Regular cardiac myocyte (primary cell): ENCODE results near the gene ISCA2. TPM values are rescaled to one million over a fixed set of nuclear protein-coding genes. Genes with fewer than 3 reads are reported as not detected.

Experiments
- total RNA-seq: library from RNA; depleted of rRNA; stranded (reverse); fragments of >200 nt; gene quantifications from 2 replicates; pipeline ENCODE4 v1.2.3, GENCODE V29; 2014

Gene ISCA2
- 18.6 and 22.3 TPM in 2 replicates for total RNA-seq

GRCh38 chr14:74493343-74494261 lies at the start of gene ISCA2:
Gene ISCA2, plus strand, starts transcription at chr14:74493765. Its CDS starts 10 bp downstream, at chr14:74493775.

GRCh38 chr14:74492776-74493342 lies 706 bp upstream of the ISCA2 start, which contains the start of gene NPC2:
Gene NPC2, minus strand, starts transcription at chr14:74493305. Its CDS starts 31 bp downstream, at chr14:74493274.

Other genes with a start within 250 kb of the ISCA2 start
- gene ABCD4, start 190.8 kb upstream of the ISCA2 start, total RNA-seq, result 27.6 and 29.9 TPM in 2 replicates
- gene VRTN, start 145.3 kb upstream of the ISCA2 start, total RNA-seq, result not detected in 2 replicates
- gene SYNDIG1L, start 67.6 kb upstream of the ISCA2 start, total RNA-seq, result under 0.01 TPM in 1 of 2 replicates, not detected in the other
- 76.1 and 254 TPM in 2 replicates for gene NPC2, start 460 bp upstream of the ISCA2 start, total RNA-seq
- 156 and 186 TPM in 2 replicates for gene LTBP2, start 118.5 kb downstream of the ISCA2 start, total RNA-seq
- gene AREL1, start 219.3 kb downstream of the ISCA2 start, total RNA-seq, result 21.7 and 32.8 TPM in 2 replicates
- gene FCF1, start 219.4 kb downstream of the ISCA2 start, total RNA-seq, result 40.6 and 45.2 TPM in 2 replicates